ENCODE data around the gene CBFA2T3.
"Not testable (repeated sequence)": the region's sequence is repeated elsewhere in the genome, so short reads cannot be mapped to it uniquely, and the experiment has no call there.

CBFA2T3 gene

GRCh38 chr16:88895335-88895734, 81.7 kb downstream of the CBFA2T3 start:
- no peak overlapping the region for H3K27ac ChIP-seq (replicated peaks)
- TF ChIP-seq CTCF (IDR thresholded peaks at IDR 0.05; ENCODE audit: insufficient read depth, low read length) (no peak), POLR2AphosphoS5 (IDR thresholded peaks at IDR 0.05; ENCODE audit: low read depth) (no peak), GABPA (IDR thresholded peaks at IDR 0.05; ENCODE audit: low read depth) (no peak)
- H3K4me3 ChIP-seq (replicated peaks; ENCODE audit: insufficient read depth, low read length): no peak overlapping the region
- no peak for DNase-seq (ENCODE audit: low read depth in 1 of 2, low spot score in 1 of 2)
- no peaks in the 10 kb centered on the region for H3K27me3 ChIP-seq (ENCODE audit: insufficient read depth, poor library complexity, severe bottlenecking)

- no peak overlapping the region for H3K4me3 ChIP-seq (replicated peaks; ENCODE audit: insufficient read depth, low read length)
- TF ChIP-seq POLR2AphosphoS5 (IDR thresholded peaks at IDR 0.05; ENCODE audit: low read depth) (no peak), REST (IDR thresholded peaks at IDR 0.05; ENCODE audit: insufficient replicate concordance, low read depth) (no peak), GABPA (IDR thresholded peaks at IDR 0.05; ENCODE audit: low read depth) (no peak), CTCF (IDR thresholded peaks at IDR 0.05; ENCODE audit: insufficient read depth, low read length) (no peak), SPI1 (IDR thresholded peaks at IDR 0.05; ENCODE audit: borderline replicate concordance, low read depth) (no peak)
- DNase-seq (ENCODE audit: low read depth in 1 of 2, low spot score in 1 of 2): no peak
- no peaks in the 10 kb centered on the region for H3K27me3 ChIP-seq (ENCODE audit: insufficient read depth, poor library complexity, severe bottlenecking)
- no peak overlapping the region for H3K27ac ChIP-seq (replicated peaks)
Observed at GRCh38 chr16:88894681-88895300, 82.2 kb downstream of the CBFA2T3 start.

- H3K4me3 ChIP-seq (replicated peaks; ENCODE audit: insufficient read depth, low read length); H3K27ac ChIP-seq (replicated peaks); H3K27me3 ChIP-seq (ENCODE audit: insufficient read depth, poor library complexity, severe bottlenecking); DNase-seq (ENCODE audit: low read depth in 1 of 2, low spot score in 1 of 2): not testable (repeated sequence)
Observed at GRCh38 chr16:88894266-88894665, 82.7 kb downstream of the CBFA2T3 start.

GRCh38 chr16:88893127-88893968, 83.7 kb downstream of the CBFA2T3 start:
- no peak for DNase-seq (ENCODE audit: low read depth in 1 of 2, low spot score in 1 of 2)
- no peak for TF ChIP-seq CTCF (IDR thresholded peaks at IDR 0.05; ENCODE audit: insufficient read depth, low read length)
- no peak for TF ChIP-seq POLR2AphosphoS5 (IDR thresholded peaks at IDR 0.05; ENCODE audit: low read depth)
- TF ChIP-seq REST (IDR thresholded peaks at IDR 0.05; ENCODE audit: insufficient replicate concordance, low read depth): no peak
- TF ChIP-seq SPI1 (IDR thresholded peaks at IDR 0.05; ENCODE audit: borderline replicate concordance, low read depth): no peak
- no peak for TF ChIP-seq GABPA (IDR thresholded peaks at IDR 0.05; ENCODE audit: low read depth)
- Histone ChIP-seq H3K4me3 (replicated peaks; ENCODE audit: insufficient read depth, low read length) (no peak overlapping the region), H3K27me3 (ENCODE audit: insufficient read depth, poor library complexity, severe bottlenecking) (no peaks in the 10 kb centered on the region), H3K27ac (replicated peaks) (no peak overlapping the region)

Data from HL-60 (cell line).